Right lobe of liver (tissue), 6 donors: ENCODE data around the gene THADA. TPM values are rescaled to one million over a fixed set of nuclear protein-coding genes. Genes with fewer than 3 reads are reported as not detected.

Source experiments
- ATAC-seq, 4 donors: fragments of 200-7000 bp; cut with Tn5 transposase; one replicate each; pipeline ENCODE4 v1.9.1; 2020; ENCODE audit warnings: mild to moderate bottlenecking in 4 of 4, moderate library complexity in 4 of 4
- DNase-seq, 3 donors: peaks; one replicate each; pipeline ENCODE4 v3.0.0-alpha.2; 2020
- H3K27ac ChIP-seq, 3 donors: fragments of 200-600 bp; one replicate each; pipeline ENCODE4 v1.8.0; 2022
- H3K27me3 ChIP-seq, 2 donors: fragments of 200-600 bp; one replicate each; pipeline ENCODE4 v1.8.0; 2022
- H3K36me3 ChIP-seq, 4 donors: fragments of 200-600 bp; sonication (generic) in 1 of 4; one replicate each; pipeline versions ENCODE4 v1.5.1 to v1.8.0; 2017 to 2022; ENCODE audit warnings: control low read depth in 1 of 4
- H3K4me1 ChIP-seq, 4 donors: fragments of 200-600 bp; sonication (generic) in 1 of 4; one replicate each; pipeline versions ENCODE4 v1.5.1 to v1.8.0; 2017 to 2022; ENCODE audit warnings: control low read depth in 1 of 4
- H3K4me3 ChIP-seq, 3 donors: fragments of 200-600 bp; one replicate each; pipeline ENCODE4 v1.8.0; 2022
- H3K9me3 ChIP-seq, 4 donors: fragments of 200-600 bp; sonication (generic) in 1 of 4; one replicate each; pipeline versions ENCODE4 v1.5.1 to v1.8.0; 2017 to 2022; ENCODE audit warnings: control low read depth in 1 of 4
- CTCF ChIP-seq, 4 donors: fragments of 200-600 bp in 3 of 4; fragments of 450-650 bp in 1 of 4; IDR thresholded peaks; one replicate each; pipeline versions ENCODE4 v1.5.1 to v1.8.0; 2016 to 2022; ENCODE audit warnings: antibody characterized with exemption in 4 of 4, mild to moderate bottlenecking in 2 of 4
- POLR2A ChIP-seq: fragments of 450-650 bp; IDR thresholded peaks from one replicate; pipeline ENCODE4 v1.6.1; 2017; ENCODE audit warnings: antibody characterized with exemption, mild to moderate bottlenecking
- WGBS: methylation state at CpG from one replicate; pipeline ENCODE4 v1.1.6; 2018; ENCODE audit warnings: low coverage, low lambda C conversion rate; ENCODE audit not compliant: insufficient coverage; ENCODE audit errors: missing lambda C conversion rate; 5-methylcytosine and 5-hydroxymethylcytosine counted together
- intact Hi-C, 2 donors: fragments of 100-400 bp; cut with DNase I; formaldehyde crosslinking; loops; one replicate each; pipeline versions ENCODE4 v1.11.2 to v1.14.1; 2022
- total RNA-seq, 6 experiments: library from RNA; depleted of rRNA in 2 of 6; stranded (reverse); fragments of >200 nt in 2 of 6; fragmentation: NEBNext Ultra II Directional in 3 of 6; extraction: Animal tissue kit (Norgen Biotek cat#: 25700) in 3 of 6; gene quantifications; one replicate each; pipeline versions ENCODE4 v1.1.0 to v1.2.4, GENCODE V29; 2016 to 2023
- donor health status: DM: no; HTN: yes; CAD: no.
- donor health status: DM: no; HTN: no; CAD: no.
- donor health status: DM: no; HTN: no; CAD: no.
- donor health status: DM: no; HTN: yes; CAD: no.
- donor health status: DM: no; HTN: yes; CAD: no.

Gene THADA
- total RNA-seq, 6 experiments from 2014 or later, result 12.2 to 21.6 (median 14.0) TPM

GRCh38 chr2:43408407-43409160 is 187.3 kb downstream of the THADA start:
- 71% methylated on average over 2 of the region's 2 CpGs for WGBS
- Histone ChIP-seq H3K4me3 (no peak overlapping the region), H3K9me3 (no peaks in the 10 kb centered on the region), H3K36me3 (no peaks in the 10 kb centered on the region), H3K27me3 (no peaks in the 10 kb centered on the region), H3K27ac (no peak overlapping the region), H3K4me1 (no peaks in the 10 kb centered on the region)
- intact Hi-C loops, result no loop called here
- TF ChIP-seq POLR2A (no peak), CTCF (IDR thresholded peaks at IDR 0.05) (no peak)
- DNase-seq (no peak), ATAC-seq (peak; percentile 21 to 69 (median 46))

- Histone ChIP-seq H3K9me3 (no peaks in the 10 kb centered on the region), H3K36me3 (no peaks in the 10 kb centered on the region), H3K4me1 (no peaks in the 10 kb centered on the region), H3K27me3 (no peaks in the 10 kb centered on the region), H3K4me3 (no peak overlapping the region), H3K27ac (no peak overlapping the region)
- peak in 3 of 4 donors; percentile 16 to 56 (median 30) for ATAC-seq
- intact Hi-C loops, result no loop called here
- no peak for DNase-seq
- TF ChIP-seq CTCF (IDR thresholded peaks at IDR 0.05) (no peak), POLR2A (no peak)
- 62% methylated on average over 2 of the region's 2 CpGs for WGBS
Measured at GRCh38 chr2:43407935-43408334, 187.9 kb downstream of the THADA start.

GRCh38 chr2:43406651-43407279 is 189.1 kb downstream of the THADA start:
- TF ChIP-seq CTCF (IDR thresholded peaks at IDR 0.05) (no peak), POLR2A (no peak)
- no peaks in the 10 kb centered on the region for H3K4me1 ChIP-seq
- H3K27me3 ChIP-seq, result no peaks in the 10 kb centered on the region
- DNase-seq (no peak), ATAC-seq (no peak)
- H3K27ac ChIP-seq, result no peak overlapping the region
- no peaks in the 10 kb centered on the region for H3K36me3 ChIP-seq
- no peaks in the 10 kb centered on the region for H3K9me3 ChIP-seq
- intact Hi-C loops, result no loop called here
- no peak overlapping the region for H3K4me3 ChIP-seq
- 56% methylated on average over 3 of the region's 6 CpGs for WGBS

GRCh38 chr2:43405829-43406228 is 190.0 kb downstream of the THADA start:
- H3K36me3 ChIP-seq, result no peaks in the 10 kb centered on the region
- no peaks in the 10 kb centered on the region for H3K4me1 ChIP-seq
- no peak for TF ChIP-seq CTCF (IDR thresholded peaks at IDR 0.05)
- intact Hi-C loops, result no loop called here
- ATAC-seq, result no peak
- WGBS, result no CpG with 5 or more reads among the region's 1 CpG
- no peak for DNase-seq
- no peak overlapping the region for H3K4me3 ChIP-seq
- H3K9me3 ChIP-seq, result no peaks in the 10 kb centered on the region
- H3K27me3 ChIP-seq, result no peaks in the 10 kb centered on the region
- no peak overlapping the region for H3K27ac ChIP-seq
